Measurements from ENCODE around the gene SBNO2.

Gene SBNO2

GRCh38 chr19:1068009-1069001 lies 105.8 kb downstream of the SBNO2 start:
- DNase-seq, result peak in 3 of 5 donors; percentile 57 to 81 (median 58)

GRCh38 chr19:1067341-1067957 lies 106.6 kb downstream of the SBNO2 start:
- peak in 4 of 5 donors; percentile 61 to 76 (median 70) for DNase-seq

GRCh38 chr19:1066748-1067340 lies 107.2 kb downstream of the SBNO2 start, which contains the start of gene ARHGAP45:
Gene ARHGAP45, plus strand, starts transcription at chr19:1067167. Its CDS starts 239 bp downstream, at chr19:1067406.
- peak; percentile 67 to 88 (median 75) for DNase-seq

- DNase-seq, result no peak
Measured at GRCh38 chr19:1066251-1066747, 107.8 kb downstream of the SBNO2 start.

- no peak for DNase-seq
Measured at GRCh38 chr19:1065606-1066109, 108.4 kb downstream of the SBNO2 start.

- peak in 4 of 5 donors; percentile 45 to 82 (median 63) for DNase-seq
Measured at GRCh38 chr19:1064661-1065605, 109.1 kb downstream of the SBNO2 start.

GRCh38 chr19:1063909-1064660 lies 110.0 kb downstream of the SBNO2 start:
- no peak for DNase-seq

- DNase-seq, result peak; percentile 45 to 66 (median 65)
Measured at GRCh38 chr19:1063030-1063908, 110.8 kb downstream of the SBNO2 start.

GRCh38 chr19:1062387-1063029 lies 111.6 kb downstream of the SBNO2 start:
- DNase-seq, result no peak

- DNase-seq, result no peak
Measured at GRCh38 chr19:1061987-1062386, 112.1 kb downstream of the SBNO2 start.

GRCh38 chr19:1060689-1061088 lies 113.4 kb downstream of the SBNO2 start:
- no peak for DNase-seq

- DNase-seq, result no peak
Measured at GRCh38 chr19:1058112-1058511, 116.0 kb downstream of the SBNO2 start.
